Endothelial cell of umbilical vein (primary cell): ENCODE measurements around the gene FAHD1.

ENCODE experiments used
- CTCF ChIP-seq, 2 donors: IDR thresholded peaks; 1 replicate in 1 of 2; 2 replicates in 1 of 2; pipeline ENCODE4 v1.5.1; 2011; ENCODE audit warnings: low read length in 2 of 2, mild to moderate bottlenecking in 2 of 2, moderate library complexity in 2 of 2, control low read depth in 1 of 2, inconsistent platforms in 1 of 2, low read depth in 1 of 2; ENCODE audit not compliant: insufficient read depth in 1 of 2; ENCODE audit errors: extremely low read depth in 1 of 2
- EZH2 ChIP-seq: IDR thresholded peaks from 2 replicates; pipeline ENCODE4 v1.6.1; 2012; ENCODE audit warnings: borderline replicate concordance, low read depth, mild to moderate bottlenecking, moderate library complexity, low read length, inconsistent platforms; ENCODE audit not compliant: severe bottlenecking
- FOS ChIP-seq: IDR thresholded peaks from 2 replicates; pipeline ENCODE4 v1.6.1; 2011; ENCODE audit warnings: mild to moderate bottlenecking, low read length, moderate library complexity, borderline replicate concordance; ENCODE audit not compliant: insufficient read depth
- GATA2 ChIP-seq: IDR thresholded peaks from 2 replicates; pipeline ENCODE4 v1.7.0; 2011; ENCODE audit warnings: low read depth, mild to moderate bottlenecking, moderate library complexity, mixed read lengths, low read length; ENCODE audit not compliant: insufficient read length, insufficient read depth
- MAX ChIP-seq: IDR thresholded peaks from 2 replicates; pipeline ENCODE4 v1.6.1; 2011; ENCODE audit not compliant: insufficient read depth, insufficient read length
- MYC ChIP-seq: IDR thresholded peaks from one replicate; pipeline ENCODE4 v1.6.1; 2011; ENCODE audit warnings: mild to moderate bottlenecking, low read depth, low read length
- POLR2A ChIP-seq: IDR thresholded peaks from 2 replicates; pipeline ENCODE4 v1.6.1; 2012; ENCODE audit warnings: low read depth, mild to moderate bottlenecking, control low read depth, low read length
- POLR2AphosphoS5 ChIP-seq: IDR thresholded peaks from 2 replicates; pipeline ENCODE4 v1.6.1; 2012; ENCODE audit warnings: low read depth, mild to moderate bottlenecking, control low read depth, low read length, moderate library complexity; ENCODE audit not compliant: insufficient read depth

GRCh38 chr16:1788708-1789100 is 38.3 kb upstream of the FAHD1 start:
- no peak for TF ChIP-seq EZH2
- TF ChIP-seq CTCF (IDR thresholded peaks at IDR 0.05; ENCODE audit: extremely low read depth in 1 of 2, insufficient read depth in 1 of 2, low read depth in 1 of 2, low read length in 2 of 2) = no peak
- no peak for TF ChIP-seq POLR2A
- TF ChIP-seq MYC = no peak
- no peak for TF ChIP-seq FOS
- no peak for TF ChIP-seq GATA2
- no peak for TF ChIP-seq MAX
- no peak for TF ChIP-seq POLR2AphosphoS5
